Lung microvascular endothelial cell (primary cell): Measurements from ENCODE around the gene LRRC14B. TPM values are rescaled to one million over a fixed set of nuclear protein-coding genes. Genes with fewer than 3 reads are reported as not detected.
"Not testable (repeated sequence)": the region's sequence is repeated elsewhere in the genome, so short reads cannot be mapped to it uniquely, and the experiment has no call there.

ENCODE experiments used
- DNase-seq, 2 donors: peaks; one replicate each; pipeline versions ENCODE4 v3.0.0 to v3.0.0-alpha.2; 2010; ENCODE audit warnings: low read depth in 2 of 2
- total RNA-seq: library from RNA; depleted of rRNA; stranded (reverse); fragments of >200 nt; gene quantifications from 2 replicates; pipeline ENCODE4 v1.2.1, GENCODE V29; 2014

LRRC14B gene
- total RNA-seq, 1 donor from 2014 or later: not detected

DNA sequence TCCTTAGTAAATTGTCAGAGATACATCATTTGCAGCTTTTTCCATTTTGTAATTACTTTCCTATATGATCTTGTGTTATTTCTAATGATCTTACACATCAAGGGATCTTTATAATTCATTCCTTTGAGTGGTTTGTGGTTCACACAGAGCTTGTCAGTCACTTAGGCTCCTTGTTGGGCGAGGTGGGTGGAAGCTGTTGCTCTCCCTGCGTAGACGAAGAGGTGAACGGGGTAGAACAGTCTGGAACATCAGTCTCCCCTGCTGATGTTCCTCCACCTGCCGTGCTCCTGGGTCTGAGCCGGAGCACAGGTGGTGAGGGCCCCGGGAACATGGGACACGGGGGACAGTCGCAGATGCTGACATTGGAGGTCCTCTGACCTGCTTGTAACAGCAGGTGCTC lies 44.2 kb downstream of the LRRC14B start:
- DNase-seq: not testable (repeated sequence)

DNA sequence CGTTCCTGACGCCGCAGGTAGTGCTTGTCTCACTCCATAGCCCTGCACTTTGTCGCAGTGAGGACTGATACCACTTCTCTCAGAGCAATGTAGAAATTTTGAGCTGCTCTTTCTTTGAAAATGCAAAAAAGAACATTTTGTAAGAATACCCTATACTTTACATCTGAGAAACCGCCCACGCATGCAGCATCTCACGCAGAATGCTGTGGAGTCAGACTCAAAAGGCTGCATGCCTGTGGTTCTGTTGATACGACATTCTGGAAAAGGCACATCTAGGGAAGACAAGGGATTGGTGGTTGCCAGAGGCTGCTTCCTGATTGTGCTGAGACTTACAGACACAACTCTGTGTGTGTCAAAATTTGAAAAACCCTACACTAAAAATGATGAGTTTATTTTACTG lies 46.6 kb downstream of the LRRC14B start:
- not testable (repeated sequence) for DNase-seq

DNA sequence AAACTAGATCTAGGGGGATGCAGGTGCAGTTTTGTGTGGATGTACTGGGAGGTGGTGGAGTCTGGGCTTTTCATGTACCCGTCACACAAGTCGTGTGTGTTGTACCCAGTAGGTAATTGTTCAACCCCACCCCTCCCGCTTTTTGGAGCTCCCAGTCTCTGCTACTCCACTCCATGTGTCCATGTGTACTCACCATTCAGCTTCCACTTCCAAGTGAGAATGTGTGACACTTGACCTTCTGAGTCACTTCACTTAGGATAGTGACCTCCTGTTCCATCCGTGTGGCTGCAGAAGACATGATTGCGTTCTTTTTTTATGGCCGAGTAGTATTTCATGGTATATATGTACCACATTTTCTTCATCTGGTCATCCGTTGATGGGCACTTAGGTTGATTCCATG lies 49.3 kb downstream of the LRRC14B start:
- not testable (repeated sequence) for DNase-seq

DNA sequence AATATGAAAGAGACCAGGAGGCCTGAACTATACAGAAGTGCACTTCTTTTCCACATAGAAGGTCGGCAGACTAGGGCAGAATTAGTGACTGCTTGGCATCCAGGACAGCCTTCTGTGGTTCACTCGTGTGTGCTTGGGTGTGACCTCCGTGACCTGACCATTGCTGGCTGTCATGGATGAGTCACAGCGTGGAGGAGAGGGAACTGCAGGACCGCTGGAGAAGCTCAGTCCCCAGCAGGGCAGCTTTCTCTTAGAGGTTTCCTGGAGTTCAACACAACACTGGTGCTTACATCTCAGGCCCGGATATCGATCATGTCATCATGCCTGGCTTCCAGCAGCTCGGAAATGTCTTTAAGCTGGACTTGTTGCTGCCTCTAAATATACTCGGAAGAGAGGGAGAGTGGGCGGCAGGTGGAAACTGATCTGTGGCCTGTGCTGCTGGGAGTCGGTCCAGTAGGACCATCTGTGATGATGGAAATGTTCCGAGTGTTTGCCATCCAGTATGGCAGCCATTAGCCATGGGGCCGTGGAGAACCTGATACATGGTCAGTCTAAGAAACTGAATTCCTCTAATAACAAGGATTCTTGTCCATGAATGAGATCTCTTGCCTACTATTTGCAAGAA lies 49.9 kb downstream of the LRRC14B start:
- DNase-seq: peak in 1 of 2 donors; percentile 25

DNA sequence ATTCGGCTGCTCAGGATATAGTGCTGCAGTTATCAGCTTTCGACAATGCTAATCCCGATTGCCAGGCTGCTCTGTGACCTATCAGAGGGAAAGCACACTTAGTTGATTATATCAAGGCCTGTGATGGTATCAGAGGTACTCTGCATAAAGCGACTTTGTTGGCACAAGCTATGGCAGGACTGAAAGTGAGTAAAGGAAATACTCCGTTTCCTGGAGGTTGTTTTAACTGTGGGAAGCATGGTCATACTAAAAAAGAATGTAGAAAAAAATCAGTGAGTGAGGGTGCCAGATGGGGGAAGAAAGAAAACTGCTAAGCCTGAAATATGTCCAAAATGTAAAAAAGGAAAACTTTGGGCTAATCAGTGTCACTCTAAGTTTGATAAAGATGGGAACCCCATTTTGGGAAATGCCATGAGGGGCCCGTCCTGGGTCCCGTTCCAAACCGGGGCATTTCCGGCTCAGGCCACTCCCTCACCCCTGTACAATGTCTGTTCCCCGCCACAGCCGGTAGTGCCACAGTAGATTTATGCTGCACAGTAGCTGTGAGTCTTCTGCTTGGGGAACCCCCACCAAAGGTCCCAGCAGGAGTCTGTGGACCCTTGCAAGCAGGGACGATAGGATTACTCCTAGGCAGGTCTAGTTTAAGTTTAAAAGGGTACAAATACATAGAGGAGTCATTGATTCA lies 52.5 kb downstream of the LRRC14B start:
- peak; percentile 50 to 80 for DNase-seq

DNA sequence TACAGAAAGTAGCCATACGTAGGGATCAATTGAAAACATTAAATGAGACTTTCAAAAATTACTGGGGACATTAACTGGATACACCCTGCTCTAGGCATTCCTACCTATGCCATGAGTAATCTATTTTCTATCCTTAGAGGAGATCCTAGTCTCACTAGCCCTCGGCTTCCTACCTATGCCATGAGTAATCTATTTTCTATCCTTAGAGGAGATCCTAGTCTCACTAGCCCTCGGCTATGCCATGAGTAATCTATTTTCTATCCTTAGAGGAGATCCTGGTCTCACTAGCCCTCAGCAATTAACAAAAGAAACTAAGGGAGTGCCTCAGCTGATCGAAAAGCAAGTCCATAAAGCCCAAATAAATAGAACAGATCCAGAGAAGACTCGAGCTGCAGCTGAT lies 54.4 kb downstream of the LRRC14B start:
- not testable (repeated sequence) for DNase-seq

Other genes with a start within 250 kb of the LRRC14B start
- under 0.01 TPM in 2 replicates for gene PLEKHG4B, start 99.3 kb upstream of the LRRC14B start, total RNA-seq
- gene CCDC127, start 26.7 kb downstream of the LRRC14B start, total RNA-seq: 3.1 and 4.8 TPM in 2 replicates
- gene SDHA, start 26.8 kb downstream of the LRRC14B start, total RNA-seq: 95.0 and 95.9 TPM in 2 replicates
- 101 and 140 TPM in 2 replicates for gene PDCD6, start 80.2 kb downstream of the LRRC14B start, total RNA-seq
- gene AHRR, start 130.2 kb downstream of the LRRC14B start, total RNA-seq: 1.4 and 2.4 TPM in 2 replicates